Large intestine (tissue), 3 donors: ENCODE measurements around the gene PRR16. TPM values are rescaled to one million over a fixed set of nuclear protein-coding genes. Genes with fewer than 3 reads are reported as not detected.

Source experiments
- DNase-seq, 2 donors: peaks; one replicate each; pipeline versions ENCODE4 v3.0.0 to v3.0.0-alpha.2; 2013
- H3K27ac ChIP-seq: one replicate; pipeline ENCODE4 v1.5.1; 2013; ENCODE audit warnings: low read length
- H3K27me3 ChIP-seq: 2 replicates; pipeline ENCODE4 v1.6.1; 2013; ENCODE audit warnings: low read length; ENCODE audit not compliant: control insufficient read depth, insufficient read depth
- H3K36me3 ChIP-seq: 2 replicates; pipeline ENCODE4 v1.6.1; 2013; ENCODE audit warnings: low read length; ENCODE audit not compliant: control insufficient read depth, insufficient read depth
- H3K4me1 ChIP-seq: one replicate; pipeline ENCODE4 v1.6.1; 2013; ENCODE audit warnings: low read length; ENCODE audit not compliant: control insufficient read depth, insufficient read depth
- H3K4me3 ChIP-seq: one replicate; pipeline ENCODE4 v1.5.1; 2013; ENCODE audit warnings: low read length
- H3K9me3 ChIP-seq: one replicate; pipeline ENCODE4 v1.6.1; 2013; ENCODE audit warnings: mild to moderate bottlenecking, low read depth, low read length, moderate library complexity; ENCODE audit not compliant: control insufficient read depth
- WGBS: methylation state at CpG from one replicate; pipeline ENCODE4 v1.1.5; 2013; ENCODE audit warnings: low lambda C conversion rate; ENCODE audit not compliant: insufficient coverage; 5-methylcytosine and 5-hydroxymethylcytosine counted together
- polyA plus RNA-seq: library from polyadenylated mRNA; unstranded; fragments of 120-200 nt; gene quantifications from one replicate; pipeline ENCODE4 v1.2.1, GENCODE V29; 2013

PRR16 gene
- polyA plus RNA-seq, 1 donor: 2.7 TPM

- no peaks in the 10 kb centered on the region for H3K9me3 ChIP-seq
- no peak overlapping the region for H3K4me3 ChIP-seq
- H3K27ac ChIP-seq: no peak overlapping the region
- no CpG with 5 or more reads among the region's 2 CpGs for WGBS
- H3K4me1 ChIP-seq: no peaks in the 10 kb centered on the region
- DNase-seq: no peak
- H3K36me3 ChIP-seq: no peaks in the 10 kb centered on the region
- H3K27me3 ChIP-seq: peaks cover 31% of the 10 kb centered on the region
Observed at GRCh38 chr5:120461251-120461650, 2.8 kb upstream of the PRR16 start.

GRCh38 chr5:120463006-120463680, 957 bp upstream of the PRR16 start:
- Histone ChIP-seq H3K36me3 (no peaks in the 10 kb centered on the region), H3K9me3 (no peaks in the 10 kb centered on the region), H3K27me3 (peaks cover 32% of the 10 kb centered on the region), H3K4me1 (no peaks in the 10 kb centered on the region), H3K27ac (no peak overlapping the region), H3K4me3 (no peak overlapping the region)
- DNase-seq: no peak
- no CpG with 5 or more reads among the region's 5 CpGs for WGBS

GRCh38 chr5:120464627-120465435, 731 bp downstream of the PRR16 start:
- peak overlapping the region; percentile 36 for H3K4me3 ChIP-seq
- no CpG with 5 or more reads among the region's 33 CpGs for WGBS
- H3K4me1 ChIP-seq: no peaks in the 10 kb centered on the region
- H3K36me3 ChIP-seq: no peaks in the 10 kb centered on the region
- DNase-seq: peak in 1 of 2 donors; percentile 14
- no peaks in the 10 kb centered on the region for H3K9me3 ChIP-seq
- peaks cover 32% of the 10 kb centered on the region for H3K27me3 ChIP-seq
- no peak overlapping the region for H3K27ac ChIP-seq

GRCh38 chr5:120465436-120465961, 1.4 kb downstream of the PRR16 start:
- H3K4me3 ChIP-seq: peak overlapping the region; percentile 36
- no peaks in the 10 kb centered on the region for H3K36me3 ChIP-seq
- peaks cover 32% of the 10 kb centered on the region for H3K27me3 ChIP-seq
- H3K9me3 ChIP-seq: no peaks in the 10 kb centered on the region
- H3K4me1 ChIP-seq: no peaks in the 10 kb centered on the region
- peak in 1 of 2 donors; percentile 9 for DNase-seq
- no CpG with 5 or more reads among the region's 33 CpGs for WGBS
- H3K27ac ChIP-seq: no peak overlapping the region

- no peaks in the 10 kb centered on the region for H3K36me3 ChIP-seq
- H3K27ac ChIP-seq: no peak overlapping the region
- no peaks in the 10 kb centered on the region for H3K4me1 ChIP-seq
- 62% methylated on average over 4 of the region's 4 CpGs for WGBS
- no peak overlapping the region for H3K4me3 ChIP-seq
- no peaks in the 10 kb centered on the region for H3K9me3 ChIP-seq
- no peak for DNase-seq
- H3K27me3 ChIP-seq: peaks cover 32% of the 10 kb centered on the region
Observed at GRCh38 chr5:120466341-120467006, 2.4 kb downstream of the PRR16 start.

GRCh38 chr5:120471971-120472370, 7.9 kb downstream of the PRR16 start:
- H3K4me3 ChIP-seq: no peak overlapping the region
- no peaks in the 10 kb centered on the region for H3K36me3 ChIP-seq
- H3K27me3 ChIP-seq: no peaks in the 10 kb centered on the region
- H3K9me3 ChIP-seq: no peaks in the 10 kb centered on the region
- H3K27ac ChIP-seq: no peak overlapping the region
- DNase-seq: no peak
- no peaks in the 10 kb centered on the region for H3K4me1 ChIP-seq

- H3K9me3 ChIP-seq: no peaks in the 10 kb centered on the region
- H3K27me3 ChIP-seq: no peaks in the 10 kb centered on the region
- H3K36me3 ChIP-seq: no peaks in the 10 kb centered on the region
- H3K27ac ChIP-seq: no peak overlapping the region
- no peak for DNase-seq
- no peak overlapping the region for H3K4me3 ChIP-seq
- no peaks in the 10 kb centered on the region for H3K4me1 ChIP-seq
Observed at GRCh38 chr5:120472911-120473310, 8.8 kb downstream of the PRR16 start.

GRCh38 chr5:120473332-120473731, 9.2 kb downstream of the PRR16 start:
- Histone ChIP-seq H3K9me3 (no peaks in the 10 kb centered on the region), H3K36me3 (no peaks in the 10 kb centered on the region), H3K4me1 (no peaks in the 10 kb centered on the region), H3K4me3 (no peak overlapping the region), H3K27ac (no peak overlapping the region), H3K27me3 (no peaks in the 10 kb centered on the region)
- DNase-seq: no peak
- WGBS: 100% methylated on average over 1 of the region's 2 CpGs

GRCh38 chr5:120476063-120476462, 12.0 kb downstream of the PRR16 start:
- no peaks in the 10 kb centered on the region for H3K27me3 ChIP-seq
- no peak overlapping the region for H3K4me3 ChIP-seq
- no CpG with 5 or more reads among the region's 1 CpG for WGBS
- H3K4me1 ChIP-seq: no peaks in the 10 kb centered on the region
- no peak for DNase-seq
- no peaks in the 10 kb centered on the region for H3K36me3 ChIP-seq
- no peak overlapping the region for H3K27ac ChIP-seq
- no peaks in the 10 kb centered on the region for H3K9me3 ChIP-seq

- Histone ChIP-seq H3K4me1 (no peaks in the 10 kb centered on the region), H3K36me3 (no peaks in the 10 kb centered on the region), H3K4me3 (no peak overlapping the region), H3K27ac (no peak overlapping the region), H3K9me3 (no peaks in the 10 kb centered on the region), H3K27me3 (no peaks in the 10 kb centered on the region)
- no peak for DNase-seq
- 100% methylated on average over 1 of the region's 4 CpGs for WGBS
Observed at GRCh38 chr5:120479066-120479465, 15.0 kb downstream of the PRR16 start.
